KG1 (cell line): ENCODE data around the gene DDX3X.
"Not testable (repeated sequence)": the region's sequence is repeated elsewhere in the genome, so short reads cannot be mapped to it uniquely, and the experiment has no call there.

ENCODE experiments used
- DNase-seq: peaks from one replicate; lab custom pipeline; 2025; lab: John Stamatoyannopoulos, UW

The DDX3X gene

DNA sequence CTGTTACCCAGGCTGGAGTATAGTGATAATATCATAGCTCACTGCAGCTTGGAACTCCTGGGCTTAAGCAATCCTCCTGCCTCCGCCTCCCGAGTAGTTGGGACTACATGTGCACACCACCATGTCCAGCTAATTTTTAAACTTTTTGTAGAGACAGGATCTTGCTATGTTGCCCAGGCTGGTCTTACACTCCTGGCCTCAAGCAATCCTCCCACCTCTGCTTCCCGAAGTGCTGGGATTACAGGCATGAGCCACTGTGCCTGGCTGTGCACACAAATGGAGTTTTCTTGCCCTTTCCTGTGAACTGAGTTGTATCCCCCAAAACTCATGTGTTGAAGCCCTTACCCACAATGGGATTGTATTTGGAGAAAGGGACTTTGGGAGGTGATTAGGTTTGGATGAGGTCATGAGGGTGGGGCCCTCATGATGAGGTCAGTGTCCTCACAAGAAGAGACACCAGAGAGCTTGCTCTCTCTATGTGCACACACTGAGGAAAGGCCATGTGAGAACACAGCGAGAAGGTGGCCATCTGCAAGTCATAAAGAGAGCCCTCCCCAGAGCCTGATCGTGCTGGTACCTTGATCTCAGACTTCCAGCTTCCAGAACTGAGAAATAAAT is 40.1 kb downstream of the DDX3X start:
- no peak for DNase-seq

DNA sequence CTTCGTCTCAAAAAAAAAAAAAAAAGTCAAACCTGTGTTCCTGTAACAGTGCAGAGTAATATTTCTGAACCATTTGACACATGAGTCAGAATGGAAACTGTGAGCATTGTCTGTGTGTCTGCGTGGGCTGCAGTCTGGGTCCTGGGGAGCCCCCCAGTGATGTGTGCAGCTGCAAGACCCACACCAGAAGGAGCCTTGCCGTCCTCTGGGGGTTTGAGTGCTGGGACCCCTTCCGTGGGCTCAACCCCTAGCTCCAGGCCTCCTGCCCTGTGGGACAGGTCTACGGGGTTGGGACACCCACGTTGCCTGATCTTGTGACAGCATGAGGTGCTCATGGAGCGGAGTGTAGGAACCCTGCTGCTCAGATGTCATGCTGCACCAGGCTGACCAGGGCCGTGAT is 43.7 kb downstream of the DDX3X start:
- no peak for DNase-seq

DNA sequence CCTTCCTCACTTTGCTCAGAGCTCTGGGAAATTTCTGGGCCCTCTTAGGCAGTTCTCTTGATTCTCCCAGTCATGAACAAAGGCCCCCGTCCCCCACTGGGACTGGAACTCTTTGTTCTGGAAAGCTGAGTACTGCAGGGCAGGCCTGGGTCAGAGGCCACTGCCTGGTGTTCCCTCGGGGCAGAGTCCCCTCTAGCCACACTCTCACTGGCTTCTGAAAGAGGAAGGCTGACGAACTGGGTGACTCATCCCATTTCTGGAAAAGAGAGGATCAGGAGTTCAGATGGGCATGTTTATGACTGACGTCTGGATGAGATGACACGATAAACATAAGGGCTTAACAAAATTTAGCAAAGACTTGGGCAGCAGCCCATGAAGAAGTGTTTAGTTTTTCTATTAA is 47.7 kb downstream of the DDX3X start:
- DNase-seq: no peak

DNA sequence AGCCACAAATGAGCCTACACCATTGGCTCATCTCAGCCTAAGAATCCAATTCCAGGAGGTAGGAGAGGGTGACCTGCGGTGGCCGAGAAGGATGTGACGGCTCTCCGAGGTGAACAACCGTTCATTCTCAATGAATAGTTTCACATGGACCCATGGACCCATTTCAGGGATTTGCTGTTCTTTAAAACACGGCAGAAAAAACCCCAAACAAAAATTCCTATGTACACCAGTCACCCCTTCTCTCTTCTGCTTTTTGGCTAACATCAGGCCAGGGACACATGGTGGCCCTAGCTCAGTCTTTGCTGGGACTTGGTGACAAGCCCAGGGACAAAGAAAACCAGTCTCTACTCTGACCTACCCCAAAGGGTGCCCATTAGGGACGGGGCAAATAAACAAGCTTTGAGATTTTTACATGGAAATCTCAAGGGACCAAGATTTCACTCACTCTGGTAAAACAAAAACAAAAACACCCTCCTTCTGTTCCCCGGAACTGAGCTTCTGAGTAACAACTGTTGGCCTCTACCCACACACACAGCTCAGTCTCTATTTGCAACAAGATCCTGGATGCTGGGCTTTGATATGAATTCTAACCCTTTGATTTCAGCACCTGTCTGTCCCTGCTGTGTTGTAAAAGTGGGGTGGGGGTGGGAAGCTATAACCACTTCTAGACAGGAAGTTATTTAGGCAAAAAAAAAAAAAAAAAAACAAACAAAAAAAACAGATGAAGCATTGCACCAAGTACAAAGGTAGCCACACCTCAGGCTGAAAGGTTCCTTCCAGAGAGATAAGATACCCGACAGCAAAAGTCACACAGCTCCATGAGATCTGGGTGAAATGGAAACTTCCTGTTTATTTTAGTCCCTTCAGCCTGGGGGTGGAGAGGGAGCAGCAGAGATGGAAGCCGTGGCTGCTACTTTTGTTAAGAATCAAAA is 49.0 kb downstream of the DDX3X start:
- DNase-seq: no peak

DNA sequence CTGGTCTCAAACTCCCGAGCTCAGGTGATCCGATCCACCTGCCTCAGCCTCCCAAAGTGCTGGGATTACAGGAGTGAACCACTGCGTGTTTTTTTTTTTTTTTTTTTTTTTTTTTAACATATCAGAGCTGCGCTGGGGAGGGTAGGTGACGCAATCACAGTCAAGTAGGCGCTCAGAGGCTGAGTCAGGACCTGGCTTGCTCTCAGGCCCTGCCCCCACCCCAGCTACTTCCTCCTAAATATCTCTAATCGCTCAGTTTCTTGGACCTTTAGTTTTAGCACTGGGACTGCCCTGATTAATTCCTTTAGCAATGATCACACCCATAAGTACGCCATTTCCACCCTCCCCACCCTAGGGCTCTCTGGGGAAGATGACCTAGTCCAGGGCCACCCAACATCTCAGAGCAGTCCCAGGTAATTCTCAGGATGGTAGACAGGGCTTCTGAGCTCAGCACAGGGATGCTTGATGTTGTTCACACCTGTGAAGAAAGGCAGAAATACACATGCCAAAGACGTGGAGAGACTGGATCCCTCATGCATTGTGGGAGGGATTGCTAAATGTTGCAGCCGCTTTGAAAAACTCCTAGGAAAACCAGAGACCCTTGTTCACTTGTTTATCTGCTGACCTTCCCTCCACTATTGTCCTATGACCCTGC is 50.2 kb downstream of the DDX3X start:
- no peak for DNase-seq

DNA sequence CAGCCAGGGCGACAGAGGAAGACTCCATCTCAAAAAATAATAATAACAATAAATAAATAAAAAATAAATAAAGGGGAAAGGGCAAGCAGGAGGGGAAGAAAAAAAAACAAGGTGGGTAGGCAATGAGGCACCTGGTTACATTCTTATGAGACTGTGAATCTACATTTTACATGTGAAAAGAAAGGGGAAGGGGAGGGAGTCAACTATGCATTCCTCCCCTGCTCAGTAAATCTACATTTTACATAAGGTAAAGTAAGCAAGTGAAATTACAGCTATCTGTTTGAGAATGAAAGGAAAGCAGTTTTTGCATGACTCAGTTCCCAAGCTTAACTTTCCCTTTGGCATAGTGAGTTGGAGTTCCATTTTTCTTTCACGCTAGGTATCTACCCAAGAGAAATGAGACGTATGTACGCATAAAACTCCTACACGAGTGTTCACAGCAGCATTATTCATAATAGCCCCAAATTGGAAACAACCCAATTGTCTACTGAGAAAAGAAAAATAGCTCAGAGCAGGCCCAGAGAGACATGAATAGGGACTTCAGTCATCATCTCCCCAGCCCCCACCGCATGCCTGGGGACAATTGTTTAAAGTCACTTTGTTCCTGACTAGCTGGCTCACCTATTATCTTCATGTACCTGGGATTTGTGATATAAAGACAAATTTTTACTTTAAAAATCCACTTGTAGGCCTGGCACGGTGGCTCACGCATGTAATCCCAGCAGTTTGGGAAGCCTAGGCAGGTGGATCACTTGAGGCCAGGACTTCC is 52.4 kb downstream of the DDX3X start:
- no peak for DNase-seq

DNA sequence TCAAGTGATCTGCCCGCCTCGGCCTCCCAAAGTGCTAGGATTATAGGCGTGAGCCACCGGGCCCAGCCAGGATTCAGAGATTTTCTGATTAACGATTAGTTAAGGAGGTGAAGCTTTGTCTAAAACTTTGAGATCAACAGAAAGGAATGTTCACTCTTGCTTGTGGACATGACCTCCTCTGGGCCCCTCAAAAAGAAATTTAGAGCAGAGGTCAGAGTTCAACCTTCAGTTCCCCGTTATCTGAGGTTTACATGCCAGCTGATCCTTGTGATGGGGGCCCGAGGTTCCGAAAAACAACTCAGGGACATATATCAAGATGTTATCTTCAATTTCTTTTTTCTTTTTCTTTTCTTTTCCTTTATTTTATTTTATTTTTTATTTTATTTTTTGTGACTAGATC is 54.6 kb downstream of the DDX3X start:
- no peak for DNase-seq

DNA sequence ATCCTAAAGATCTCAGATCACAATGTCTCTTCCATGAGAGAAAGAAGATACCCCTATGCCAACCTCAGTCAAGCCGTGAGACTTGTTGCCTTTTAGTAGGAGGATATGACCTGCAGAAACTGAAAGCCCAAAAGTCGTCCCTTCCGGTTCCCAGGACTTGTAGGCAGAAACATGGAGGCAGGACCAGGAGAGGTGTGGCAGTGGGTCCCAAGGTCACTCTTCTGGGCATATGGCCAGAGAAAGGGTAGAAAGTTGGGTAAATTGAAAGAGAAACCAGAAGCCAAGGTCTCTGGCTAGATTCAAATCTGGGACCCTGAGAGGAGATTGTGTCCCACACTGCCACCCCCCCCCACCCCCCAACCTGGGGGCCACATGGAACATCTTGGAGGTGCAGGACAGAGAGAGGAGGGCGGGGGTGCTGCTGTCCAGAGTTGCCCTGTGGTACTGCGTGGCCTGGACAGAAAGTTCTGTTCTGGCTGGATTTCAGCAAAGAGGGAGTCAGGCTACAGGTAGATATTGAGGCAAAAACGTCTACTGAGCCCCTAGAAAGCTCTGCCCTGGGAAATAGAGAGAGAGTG is 55.4 kb downstream of the DDX3X start:
- DNase-seq: no peak

DNA sequence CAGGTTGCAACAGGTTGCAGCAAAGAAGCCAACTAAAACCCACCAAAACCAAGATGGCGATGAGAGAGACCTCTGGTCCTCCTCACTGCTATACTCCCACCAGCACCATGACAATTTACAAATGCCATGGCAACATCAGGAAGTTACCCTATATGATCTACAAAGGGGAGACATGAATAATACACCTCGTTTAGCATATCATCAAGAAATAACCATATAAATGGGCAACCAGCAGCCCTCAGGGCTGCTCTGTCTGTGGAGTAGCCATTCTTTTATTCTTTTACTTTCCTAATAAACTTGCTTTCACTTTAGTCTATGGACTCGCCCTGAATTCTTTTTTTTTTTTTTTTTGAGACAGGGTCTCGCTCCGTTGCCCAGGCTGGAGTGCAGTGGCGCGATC is 56.6 kb downstream of the DDX3X start:
- DNase-seq: not testable (repeated sequence)

DNA sequence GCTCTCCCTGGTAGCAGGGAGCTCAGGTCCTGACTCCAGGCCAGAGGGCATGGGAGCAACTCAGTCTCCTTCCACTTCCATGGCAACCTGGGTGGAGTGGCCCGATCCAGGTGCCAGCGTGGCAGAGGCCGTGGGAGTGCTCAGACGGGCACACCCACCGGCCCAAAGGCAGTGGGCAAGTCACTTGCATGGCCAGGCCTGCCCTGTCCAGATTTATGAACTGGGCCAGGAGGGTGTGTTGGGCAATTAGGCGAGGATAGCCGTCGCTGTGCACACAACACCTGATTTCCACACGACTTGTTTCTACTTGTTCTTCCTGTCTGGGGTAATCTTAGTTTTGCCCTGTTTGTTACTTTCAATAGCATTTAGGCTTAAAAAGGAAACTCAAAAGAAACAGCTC is 57.6 kb downstream of the DDX3X start:
- no peak for DNase-seq

DNA sequence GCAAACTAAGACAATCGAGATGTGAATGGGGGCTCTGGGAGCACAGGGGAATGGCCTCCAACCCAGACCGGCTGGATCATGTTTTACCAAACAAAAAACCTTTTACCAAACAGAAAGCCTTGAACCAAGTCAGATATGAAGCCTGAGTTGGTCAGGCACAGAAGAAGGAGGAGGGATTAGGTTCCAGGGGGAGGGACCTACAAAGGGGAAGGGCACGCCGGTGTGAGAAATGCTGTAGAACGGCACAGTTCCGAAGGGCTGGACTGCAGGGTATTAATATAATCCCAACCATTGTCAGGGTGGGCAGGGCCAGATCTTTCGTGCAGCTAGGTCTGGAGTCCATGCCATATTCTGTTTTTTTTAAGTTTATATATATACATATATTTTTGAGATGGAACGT is 60.3 kb downstream of the DDX3X start:
- DNase-seq: no peak

DNA sequence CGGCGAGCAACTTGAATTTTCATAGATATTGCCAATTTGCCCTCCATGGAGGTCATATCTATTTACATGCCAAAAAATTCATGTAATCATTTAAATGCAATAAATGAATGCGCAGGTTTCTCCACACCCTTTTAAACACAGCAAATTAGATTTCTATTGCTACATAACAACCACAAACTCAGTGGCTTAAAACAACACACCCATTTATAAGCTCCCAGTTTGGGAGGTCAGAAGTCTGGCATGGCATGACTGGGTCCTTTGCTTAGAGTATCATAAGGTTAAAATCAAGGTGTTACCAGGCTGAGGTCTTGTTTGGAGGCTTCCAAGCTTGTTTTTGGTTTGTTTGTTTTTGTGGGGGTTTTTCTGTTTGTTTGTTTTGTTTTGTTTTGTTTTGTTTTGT is 63.3 kb downstream of the DDX3X start:
- DNase-seq: no peak

DNA sequence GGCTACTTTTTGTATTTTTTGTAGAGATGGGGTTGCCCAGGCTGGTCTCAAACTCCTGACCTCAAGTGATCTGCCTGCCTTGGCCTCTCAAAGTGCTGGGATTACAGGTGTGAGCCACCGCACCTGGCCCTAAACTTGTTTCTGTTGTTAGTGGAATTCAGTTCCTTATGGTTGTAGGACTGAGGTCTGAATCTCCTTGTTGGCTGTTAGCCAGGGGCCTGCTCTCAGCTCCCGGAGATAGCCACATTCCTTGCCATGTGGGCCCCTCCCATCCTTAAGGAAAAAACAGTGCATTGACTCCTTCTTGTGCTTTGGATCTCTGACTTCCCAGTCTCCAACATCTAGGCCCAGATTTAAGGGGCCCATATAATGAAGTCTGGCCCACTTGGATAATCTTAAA is 63.8 kb downstream of the DDX3X start:
- DNase-seq: no peak

DNA sequence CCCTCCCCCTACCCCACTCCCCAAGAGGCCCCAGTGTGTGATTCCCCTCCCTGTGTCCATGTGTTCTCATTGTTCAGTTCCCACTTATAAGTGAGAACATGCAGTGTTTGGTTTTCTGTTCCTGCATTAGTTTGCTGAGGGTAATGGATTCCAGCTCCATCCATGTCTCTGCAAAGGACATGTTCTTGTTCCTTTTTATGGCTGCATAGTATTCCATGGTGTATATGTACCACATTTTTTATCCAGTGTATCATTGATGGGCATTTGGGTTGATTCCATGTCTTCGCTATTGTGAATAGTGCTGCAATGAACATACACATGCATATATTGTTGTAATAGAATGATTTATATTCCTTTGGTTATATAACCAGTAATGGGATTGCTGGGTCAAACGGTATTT is 68.6 kb downstream of the DDX3X start:
- not testable (repeated sequence) for DNase-seq

DNA sequence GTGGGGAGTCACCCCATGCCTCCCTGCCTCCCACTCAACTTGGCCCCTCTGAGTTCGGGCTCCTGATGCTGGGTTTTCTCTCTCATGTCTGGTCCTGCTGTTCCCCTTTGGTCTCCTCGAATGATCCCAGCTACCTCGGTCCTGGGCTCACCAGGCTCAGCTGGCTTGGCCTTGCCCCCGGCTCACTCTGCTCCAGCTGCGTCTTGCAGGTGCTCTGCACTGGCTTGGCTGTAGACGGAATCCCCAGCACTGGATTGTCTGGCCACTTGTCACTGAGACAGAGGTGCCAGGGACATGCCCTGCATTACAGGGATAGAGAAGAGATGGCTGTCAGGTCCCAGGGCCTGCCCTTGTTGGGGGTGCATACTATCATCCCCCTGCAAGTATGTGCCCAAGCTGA is 71.6 kb downstream of the DDX3X start:
- no peak for DNase-seq

DNA sequence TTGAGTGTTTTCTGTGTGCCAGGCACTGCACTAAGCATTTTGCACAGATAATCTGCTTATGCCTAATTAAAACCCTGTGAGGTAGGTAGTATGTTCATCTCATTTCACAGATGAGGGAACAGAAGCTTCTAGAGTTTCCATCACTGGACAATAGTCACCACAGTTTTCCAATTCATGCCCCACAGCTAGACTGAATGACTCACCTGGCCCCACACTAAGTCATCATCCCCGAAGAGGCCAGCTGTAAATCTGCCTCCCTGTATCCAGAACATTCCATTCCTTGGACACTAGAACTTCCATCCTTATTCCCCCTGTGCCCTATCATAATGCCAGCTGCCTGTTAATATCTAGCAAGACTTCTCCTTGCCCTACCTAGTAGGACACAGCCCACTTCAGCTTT is 72.2 kb downstream of the DDX3X start:
- DNase-seq: no peak

DNA sequence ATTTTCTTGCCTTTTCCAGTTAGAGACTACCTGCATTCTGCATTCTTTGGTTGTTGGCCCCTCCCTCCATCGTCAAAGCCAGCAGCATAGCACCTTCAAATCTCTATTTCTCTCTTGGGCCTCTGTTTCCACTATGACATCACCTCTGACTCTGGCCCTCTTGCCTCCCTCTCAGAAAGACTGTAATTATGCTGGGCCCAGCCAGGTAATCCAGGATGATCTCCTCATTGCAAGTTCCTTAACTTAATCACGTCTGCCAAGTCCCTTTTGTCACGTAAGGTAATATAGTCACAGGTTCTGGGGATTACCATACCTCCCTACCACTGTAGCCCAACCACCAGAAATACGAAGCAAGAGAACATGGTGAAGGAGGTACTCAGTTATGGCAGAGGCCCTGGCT is 73.9 kb downstream of the DDX3X start:
- DNase-seq: no peak

DNA sequence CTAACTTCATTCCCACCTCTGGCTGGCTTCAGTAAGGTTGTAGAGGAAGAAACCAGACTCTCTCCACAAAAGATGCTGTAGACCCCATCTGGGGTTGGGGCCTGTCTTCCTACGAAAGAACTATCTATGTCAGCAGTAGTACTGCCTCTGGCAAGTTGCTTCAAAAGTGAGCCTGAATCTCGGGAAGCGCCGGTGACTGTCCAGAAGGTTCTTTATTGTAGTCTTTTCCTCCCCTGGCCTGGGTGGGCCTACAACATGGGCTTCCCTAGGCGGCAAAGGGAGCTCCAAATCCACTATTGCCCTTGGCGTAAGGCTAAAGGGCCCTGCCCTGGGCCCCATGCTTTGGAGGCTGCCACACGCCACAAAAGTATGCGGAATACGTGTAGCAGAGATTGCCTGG is 74.6 kb downstream of the DDX3X start:
- DNase-seq: no peak

DNA sequence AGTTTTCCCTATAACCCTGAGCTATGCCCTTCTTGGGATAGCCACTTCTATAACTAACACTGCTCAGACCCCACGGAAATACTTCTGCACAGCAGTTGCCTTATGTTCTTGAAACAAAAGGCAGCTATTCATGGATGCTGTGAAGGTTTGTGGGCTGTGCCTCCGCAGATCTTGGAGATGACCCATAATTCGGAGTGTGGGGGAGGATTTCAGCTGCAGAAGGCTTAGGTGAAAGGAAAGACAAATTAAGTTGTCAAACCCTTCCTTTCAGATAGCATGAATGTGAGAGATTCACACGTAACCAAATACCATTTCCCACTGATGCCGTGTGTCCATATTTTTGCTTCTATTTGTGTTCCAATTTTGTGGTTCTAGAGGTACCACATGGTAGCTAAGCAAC is 75.0 kb downstream of the DDX3X start:
- no peak for DNase-seq

DNA sequence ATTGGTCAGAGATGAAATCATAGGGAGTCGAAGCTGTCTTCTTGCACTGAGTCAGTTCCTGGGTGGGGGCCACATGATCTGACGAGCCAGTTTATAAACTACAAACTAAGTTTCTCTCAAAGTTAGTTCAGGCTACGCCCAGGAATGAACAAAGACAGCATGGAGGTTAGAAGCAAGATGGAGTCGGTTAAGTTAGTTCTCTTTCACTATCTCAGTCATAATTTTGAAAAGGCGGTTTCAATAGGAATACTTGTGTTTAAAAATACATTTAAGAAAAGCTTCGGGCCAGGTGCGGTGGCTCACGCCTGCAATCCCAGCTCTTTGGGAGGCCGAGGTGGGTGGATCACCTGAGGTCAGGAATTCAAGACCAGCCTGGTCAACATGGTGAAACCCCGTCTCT is 77.3 kb downstream of the DDX3X start:
- not testable (repeated sequence) for DNase-seq

DNA sequence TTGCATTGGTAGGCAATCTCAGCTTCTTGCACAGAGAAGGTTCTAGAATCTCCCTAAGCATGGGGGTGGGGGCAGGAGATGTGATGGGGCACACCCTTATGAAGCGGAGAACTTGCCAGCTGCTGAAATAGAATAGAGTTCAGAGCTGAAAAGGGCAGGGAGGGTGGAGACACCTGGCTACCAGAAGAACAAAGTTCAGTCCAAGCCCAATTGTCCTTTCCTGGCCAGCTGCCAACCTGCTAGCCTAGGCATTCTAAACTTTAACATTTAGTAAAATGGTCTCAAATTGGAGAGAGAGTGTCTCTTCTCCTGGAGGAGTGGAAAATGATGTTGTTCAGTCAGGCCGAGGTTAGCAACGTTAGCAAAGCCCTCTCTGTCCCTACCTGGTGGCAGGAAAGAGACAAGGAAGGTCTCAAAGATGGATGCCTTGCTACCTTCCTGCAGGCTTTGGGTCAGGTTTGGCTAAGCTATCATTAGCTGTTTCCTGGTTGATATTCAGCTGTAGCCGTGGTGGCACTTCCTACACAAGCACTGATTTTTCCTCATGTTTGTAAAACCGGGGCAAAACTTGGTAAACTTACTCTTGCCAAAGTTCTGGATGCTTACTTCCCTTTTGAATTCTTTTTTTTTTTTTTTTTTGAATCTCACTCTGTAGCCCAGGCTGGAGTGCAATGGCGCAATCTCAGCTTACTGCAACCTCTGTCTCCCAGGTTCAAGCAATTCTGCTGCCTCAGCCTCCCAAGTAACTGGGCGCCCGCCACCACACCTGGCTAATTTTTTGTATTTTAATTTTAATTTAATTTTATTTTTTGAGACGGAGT is 78.5 kb downstream of the DDX3X start:
- no peak for DNase-seq
